ENCODE data around the gene MTUS2.

MTUS2 gene

DNA sequence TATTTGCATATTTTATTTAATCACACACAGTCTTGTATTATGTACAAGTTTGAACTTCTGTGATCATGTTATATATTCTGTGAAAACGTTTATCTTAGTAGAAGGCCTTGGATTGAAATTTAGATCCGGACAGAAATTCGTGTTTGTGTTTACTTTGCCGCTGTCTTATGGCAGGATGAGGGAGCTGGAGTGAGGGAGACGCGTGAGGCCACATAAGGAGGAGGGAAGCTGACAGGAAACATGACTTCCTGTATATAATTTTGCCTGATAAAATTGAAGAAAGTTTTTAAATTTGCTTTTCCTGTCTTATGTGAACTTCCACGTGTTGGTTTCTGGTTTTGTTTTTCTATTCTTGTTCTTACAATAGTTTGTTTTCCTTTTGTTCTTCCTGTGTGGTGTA is 200.2 kb downstream of the MTUS2 start:
- TF ChIP-seq POLR2A (IDR thresholded peaks at IDR 0.05; ENCODE audit: extremely low read depth, insufficient read length) = no peak
- TF ChIP-seq MYC (IDR thresholded peaks at IDR 0.05; ENCODE audit: low read depth, low read length) = no peak
- TF ChIP-seq, protein P1, sequence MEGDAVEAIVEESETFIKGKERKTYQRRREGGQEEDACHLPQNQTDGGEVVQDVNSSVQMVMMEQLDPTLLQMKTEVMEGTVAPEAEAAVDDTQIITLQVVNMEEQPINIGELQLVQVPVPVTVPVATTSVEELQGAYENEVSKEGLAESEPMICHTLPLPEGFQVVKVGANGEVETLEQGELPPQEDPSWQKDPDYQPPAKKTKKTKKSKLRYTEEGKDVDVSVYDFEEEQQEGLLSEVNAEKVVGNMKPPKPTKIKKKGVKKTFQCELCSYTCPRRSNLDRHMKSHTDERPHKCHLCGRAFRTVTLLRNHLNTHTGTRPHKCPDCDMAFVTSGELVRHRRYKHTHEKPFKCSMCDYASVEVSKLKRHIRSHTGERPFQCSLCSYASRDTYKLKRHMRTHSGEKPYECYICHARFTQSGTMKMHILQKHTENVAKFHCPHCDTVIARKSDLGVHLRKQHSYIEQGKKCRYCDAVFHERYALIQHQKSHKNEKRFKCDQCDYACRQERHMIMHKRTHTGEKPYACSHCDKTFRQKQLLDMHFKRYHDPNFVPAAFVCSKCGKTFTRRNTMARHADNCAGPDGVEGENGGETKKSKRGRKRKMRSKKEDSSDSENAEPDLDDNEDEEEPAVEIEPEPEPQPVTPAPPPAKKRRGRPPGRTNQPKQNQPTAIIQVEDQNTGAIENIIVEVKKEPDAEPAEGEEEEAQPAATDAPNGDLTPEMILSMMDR (IDR thresholded peaks at IDR 0.05; ENCODE audit: low read depth, low read length) = no peak
- TF ChIP-seq, protein P2, sequence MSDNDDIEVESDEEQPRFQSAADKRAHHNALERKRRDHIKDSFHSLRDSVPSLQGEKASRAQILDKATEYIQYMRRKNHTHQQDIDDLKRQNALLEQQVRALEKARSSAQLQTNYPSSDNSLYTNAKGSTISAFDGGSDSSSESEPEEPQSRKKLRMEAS (IDR thresholded peaks at IDR 0.05; ENCODE audit: low read depth, low read length) = no peak
- no peak overlapping the region for H3K4me3 ChIP-seq (ENCODE audit: low read depth, low read length)
- DNase-seq (ENCODE audit: low read depth) = no peak

DNA sequence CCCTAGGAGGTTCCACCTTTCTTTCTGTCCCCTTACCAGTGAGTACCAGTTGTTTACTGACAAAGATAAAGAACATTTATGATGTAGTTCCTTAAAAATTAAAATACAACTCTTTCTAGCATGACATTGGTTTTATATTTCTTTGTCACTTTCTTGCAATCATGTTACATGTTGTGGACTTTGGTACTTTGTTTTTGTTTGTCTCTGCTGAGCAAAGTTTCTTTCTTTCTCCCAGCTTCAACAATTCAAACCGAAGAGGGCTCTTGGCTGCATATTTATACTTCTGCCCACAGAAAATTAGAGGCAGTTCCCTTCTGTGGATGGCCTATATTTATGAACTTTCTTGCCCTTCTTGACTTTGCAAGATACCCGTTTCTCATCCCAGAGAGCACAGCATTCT is 201.2 kb downstream of the MTUS2 start:
- no peak overlapping the region for H3K4me3 ChIP-seq (ENCODE audit: low read depth, low read length)
- no peak for DNase-seq (ENCODE audit: low read depth)
- TF ChIP-seq MYC (IDR thresholded peaks at IDR 0.05; ENCODE audit: low read depth, low read length) (no peak), POLR2A (IDR thresholded peaks at IDR 0.05; ENCODE audit: extremely low read depth, insufficient read length) (no peak)
- TF ChIP-seq, protein P1 (IDR thresholded peaks at IDR 0.05; ENCODE audit: low read depth, low read length) = no peak
- TF ChIP-seq, protein P2 (IDR thresholded peaks at IDR 0.05; ENCODE audit: low read depth, low read length) = no peak

DNA sequence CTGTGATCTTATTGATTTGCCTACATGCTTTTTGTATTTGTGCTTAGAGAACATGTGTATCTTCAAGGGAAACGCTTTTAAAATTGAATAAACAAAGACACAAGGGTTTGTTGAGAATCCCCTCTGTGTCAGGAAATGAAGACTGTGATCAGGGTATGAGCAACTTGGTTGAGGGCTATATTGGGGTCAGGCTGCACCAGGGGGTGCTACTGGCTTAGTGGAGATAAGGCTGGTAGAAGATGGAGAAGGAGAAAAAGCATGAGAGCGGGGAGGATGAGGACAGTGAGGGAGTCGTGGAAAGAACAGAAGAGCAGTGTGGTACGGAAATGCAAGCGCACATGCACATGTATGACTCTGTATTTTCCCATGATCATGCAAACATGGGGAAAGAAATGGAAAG is 201.6 kb downstream of the MTUS2 start:
- H3K4me3 ChIP-seq (ENCODE audit: low read depth, low read length) = no peak overlapping the region
- no peak for DNase-seq (ENCODE audit: low read depth)
- TF ChIP-seq, protein P2 (IDR thresholded peaks at IDR 0.05; ENCODE audit: low read depth, low read length) = no peak
- TF ChIP-seq MYC (IDR thresholded peaks at IDR 0.05; ENCODE audit: low read depth, low read length) = no peak
- no peak for TF ChIP-seq POLR2A (IDR thresholded peaks at IDR 0.05; ENCODE audit: extremely low read depth, insufficient read length)
- TF ChIP-seq, protein P1 (IDR thresholded peaks at IDR 0.05; ENCODE audit: low read depth, low read length) = no peak

DNA sequence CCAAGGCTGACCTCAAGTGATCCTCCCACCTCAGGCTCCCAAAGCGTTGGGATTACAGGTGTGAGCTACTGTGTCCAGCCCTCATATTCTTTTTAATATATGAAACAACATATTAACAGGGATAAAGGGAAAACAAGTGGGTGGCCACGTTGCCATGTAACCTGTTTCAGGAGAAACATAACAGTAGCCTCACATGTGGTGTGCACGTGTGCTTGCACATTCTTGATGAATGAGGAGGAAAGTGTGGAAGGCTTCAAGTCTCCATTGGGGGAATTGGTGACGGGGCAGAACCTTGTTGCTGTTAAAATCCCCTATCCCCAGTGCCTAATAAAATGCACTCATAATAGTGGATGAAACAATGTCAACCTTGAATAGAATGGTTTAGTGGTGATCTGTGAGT is 202.3 kb downstream of the MTUS2 start:
- TF ChIP-seq, protein P2 (IDR thresholded peaks at IDR 0.05; ENCODE audit: low read depth, low read length) = no peak
- TF ChIP-seq, protein P1 (IDR thresholded peaks at IDR 0.05; ENCODE audit: low read depth, low read length) = no peak
- TF ChIP-seq MYC (IDR thresholded peaks at IDR 0.05; ENCODE audit: low read depth, low read length) = no peak
- TF ChIP-seq POLR2A (IDR thresholded peaks at IDR 0.05; ENCODE audit: extremely low read depth, insufficient read length) = no peak
- H3K4me3 ChIP-seq (ENCODE audit: low read depth, low read length) = no peak overlapping the region
- no peak for DNase-seq (ENCODE audit: low read depth)

DNA sequence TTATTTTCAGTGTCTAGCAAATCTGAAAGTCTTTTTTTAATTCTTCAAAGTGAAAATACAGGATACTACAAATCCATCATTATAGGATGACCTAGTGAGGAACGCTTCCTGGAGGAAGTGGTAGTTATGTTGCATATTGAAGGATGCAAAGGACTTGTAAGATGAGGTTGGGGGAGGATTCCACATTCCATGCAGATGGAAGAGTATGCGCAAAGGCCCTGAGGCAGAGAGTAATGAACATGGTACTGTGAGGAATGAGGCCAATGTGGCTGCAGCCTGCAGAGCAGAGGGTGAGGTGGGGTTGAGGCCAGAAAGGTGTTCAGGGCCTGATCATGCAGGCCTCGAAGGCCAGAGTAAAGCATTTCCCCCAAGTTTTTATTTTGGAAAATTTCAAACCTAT is 202.8 kb downstream of the MTUS2 start:
- no peak overlapping the region for H3K4me3 ChIP-seq (ENCODE audit: low read depth, low read length)
- TF ChIP-seq MYC (IDR thresholded peaks at IDR 0.05; ENCODE audit: low read depth, low read length) (no peak), POLR2A (IDR thresholded peaks at IDR 0.05; ENCODE audit: extremely low read depth, insufficient read length) (no peak)
- TF ChIP-seq, protein P2 (IDR thresholded peaks at IDR 0.05; ENCODE audit: low read depth, low read length) = no peak
- TF ChIP-seq, protein P1 (IDR thresholded peaks at IDR 0.05; ENCODE audit: low read depth, low read length) = no peak
- no peak for DNase-seq (ENCODE audit: low read depth)

DNA sequence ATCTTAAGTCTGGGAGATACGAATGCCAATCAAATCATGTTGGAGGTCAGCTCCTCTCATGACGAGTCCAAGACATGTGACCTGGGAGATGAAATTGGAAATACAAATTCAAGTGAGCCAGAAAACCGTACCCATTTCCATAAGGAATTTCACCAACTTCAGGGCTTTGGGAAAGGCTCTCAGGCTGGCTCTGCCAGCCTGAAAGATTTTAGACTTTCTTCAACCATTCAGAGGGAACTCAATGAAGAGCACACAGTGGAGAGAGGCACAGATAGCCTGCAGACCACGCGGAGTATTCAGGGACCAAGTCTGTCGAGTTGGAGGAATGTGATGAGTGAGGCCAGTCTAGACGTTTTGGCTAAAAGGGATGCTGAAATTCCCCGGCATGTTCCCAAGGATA is 204.6 kb downstream of the MTUS2 start:
- TF ChIP-seq, protein P2 (IDR thresholded peaks at IDR 0.05; ENCODE audit: low read depth, low read length) = no peak
- TF ChIP-seq MYC (IDR thresholded peaks at IDR 0.05; ENCODE audit: low read depth, low read length) (no peak), POLR2A (IDR thresholded peaks at IDR 0.05; ENCODE audit: extremely low read depth, insufficient read length) (no peak)
- TF ChIP-seq, protein P1 (IDR thresholded peaks at IDR 0.05; ENCODE audit: low read depth, low read length) = no peak
- no peak for DNase-seq (ENCODE audit: low read depth)
- H3K4me3 ChIP-seq (ENCODE audit: low read depth, low read length) = no peak overlapping the region
